ENCODE data around the gene C1QL1. TPM values are rescaled to one million over a fixed set of nuclear protein-coding genes. Genes with fewer than 3 reads are reported as not detected.

Gene C1QL1
- total RNA-seq, 3 donors from 2014 or later, result not detected

- Mint-ChIP-seq H3K4me1 (ENCODE audit: low read depth) (no peaks in the 10 kb centered on the region), H3K36me3 (ENCODE audit: insufficient read depth) (no peaks in the 10 kb centered on the region), H3K27me3 (ENCODE audit: low read depth) (peaks cover 12% of the 10 kb centered on the region), H3K4me3 (no peak overlapping the region), H3K9me3 (no peaks in the 10 kb centered on the region)
- DNase-seq (no peak), ATAC-seq (no peak)
Observed at GRCh38 chr17:44921122-44921882, 46.8 kb downstream of the C1QL1 start.

GRCh38 chr17:44920565-44920940 is 47.5 kb downstream of the C1QL1 start:
- H3K4me3 Mint-ChIP-seq, result no peak overlapping the region
- H3K27me3 Mint-ChIP-seq (ENCODE audit: low read depth), result peaks cover 13% of the 10 kb centered on the region
- no peaks in the 10 kb centered on the region for H3K36me3 Mint-ChIP-seq (ENCODE audit: insufficient read depth)
- H3K4me1 Mint-ChIP-seq (ENCODE audit: low read depth), result no peaks in the 10 kb centered on the region
- ATAC-seq, result no peak
- H3K9me3 Mint-ChIP-seq, result no peaks in the 10 kb centered on the region
- DNase-seq, result no peak

GRCh38 chr17:44919885-44920564 is 48.1 kb downstream of the C1QL1 start:
- Mint-ChIP-seq H3K9me3 (no peaks in the 10 kb centered on the region), H3K4me1 (ENCODE audit: low read depth) (no peaks in the 10 kb centered on the region), H3K36me3 (ENCODE audit: insufficient read depth) (no peaks in the 10 kb centered on the region), H3K27me3 (ENCODE audit: low read depth) (peaks cover 18% of the 10 kb centered on the region), H3K4me3 (no peak overlapping the region)
- ATAC-seq (peak; percentile 78 to 85), DNase-seq (peak; percentile 50)

- peaks cover 24% of the 10 kb centered on the region for H3K27me3 Mint-ChIP-seq (ENCODE audit: low read depth)
- no peaks in the 10 kb centered on the region for H3K4me1 Mint-ChIP-seq (ENCODE audit: low read depth)
- ATAC-seq (no peak), DNase-seq (no peak)
- no peaks in the 10 kb centered on the region for H3K9me3 Mint-ChIP-seq
- no peaks in the 10 kb centered on the region for H3K36me3 Mint-ChIP-seq (ENCODE audit: insufficient read depth)
- no peak overlapping the region for H3K4me3 Mint-ChIP-seq
Observed at GRCh38 chr17:44919411-44919810, 48.7 kb downstream of the C1QL1 start.

GRCh38 chr17:44918006-44918405 is 50.1 kb downstream of the C1QL1 start:
- ATAC-seq, result no peak
- no peak overlapping the region for H3K4me3 Mint-ChIP-seq
- no peak for DNase-seq
- no peaks in the 10 kb centered on the region for H3K9me3 Mint-ChIP-seq
- H3K36me3 Mint-ChIP-seq (ENCODE audit: insufficient read depth), result no peaks in the 10 kb centered on the region
- peaks cover 32% of the 10 kb centered on the region for H3K27me3 Mint-ChIP-seq (ENCODE audit: low read depth)
- H3K4me1 Mint-ChIP-seq (ENCODE audit: low read depth), result peaks cover 4% of the 10 kb centered on the region

- H3K36me3 Mint-ChIP-seq (ENCODE audit: insufficient read depth), result no peaks in the 10 kb centered on the region
- H3K4me1 Mint-ChIP-seq (ENCODE audit: low read depth), result peaks cover 6% of the 10 kb centered on the region
- no peak overlapping the region for H3K4me3 Mint-ChIP-seq
- ATAC-seq, result no peak
- peaks cover 34% of the 10 kb centered on the region for H3K27me3 Mint-ChIP-seq (ENCODE audit: low read depth)
- no peak for DNase-seq
- H3K9me3 Mint-ChIP-seq, result no peaks in the 10 kb centered on the region
Observed at GRCh38 chr17:44917456-44917855, 50.6 kb downstream of the C1QL1 start.

- Mint-ChIP-seq H3K27me3 (ENCODE audit: low read depth) (peaks cover 37% of the 10 kb centered on the region), H3K4me3 (no peak overlapping the region), H3K36me3 (ENCODE audit: insufficient read depth) (no peaks in the 10 kb centered on the region), H3K9me3 (no peaks in the 10 kb centered on the region), H3K4me1 (ENCODE audit: low read depth) (peaks cover 7% of the 10 kb centered on the region)
- DNase-seq, result no peak
- no peak for ATAC-seq
Observed at GRCh38 chr17:44916781-44917241, 51.3 kb downstream of the C1QL1 start.

GRCh38 chr17:44915862-44916780 is 52.0 kb downstream of the C1QL1 start:
- peaks cover 35% of the 10 kb centered on the region for H3K27me3 Mint-ChIP-seq (ENCODE audit: low read depth)
- no peaks in the 10 kb centered on the region for H3K36me3 Mint-ChIP-seq (ENCODE audit: insufficient read depth)
- H3K9me3 Mint-ChIP-seq, result no peaks in the 10 kb centered on the region
- H3K4me1 Mint-ChIP-seq (ENCODE audit: low read depth), result peaks cover 8% of the 10 kb centered on the region
- ATAC-seq (no peak), DNase-seq (no peak)
- H3K4me3 Mint-ChIP-seq, result no peak overlapping the region

GRCh38 chr17:44915321-44915726 is 52.8 kb downstream of the C1QL1 start, which contains the start of gene GFAP:
Gene GFAP, minus strand, starts transcription at chr17:44915500. Its CDS starts 14 bp downstream, at chr17:44915486.
- no peaks in the 10 kb centered on the region for H3K9me3 Mint-ChIP-seq
- ATAC-seq, result no peak
- no peaks in the 10 kb centered on the region for H3K36me3 Mint-ChIP-seq (ENCODE audit: insufficient read depth)
- peaks cover 14% of the 10 kb centered on the region for H3K4me1 Mint-ChIP-seq (ENCODE audit: low read depth)
- H3K27me3 Mint-ChIP-seq (ENCODE audit: low read depth), result peaks cover 34% of the 10 kb centered on the region
- no peak for DNase-seq
- H3K4me3 Mint-ChIP-seq, result no peak within 1 kb of the TSS

GRCh38 chr17:44914698-44915271 is 53.3 kb downstream of the C1QL1 start:
- Mint-ChIP-seq H3K4me1 (ENCODE audit: low read depth) (peaks cover 14% of the 10 kb centered on the region), H3K9me3 (no peaks in the 10 kb centered on the region), H3K36me3 (ENCODE audit: insufficient read depth) (no peaks in the 10 kb centered on the region), H3K27me3 (ENCODE audit: low read depth) (peaks cover 36% of the 10 kb centered on the region), H3K4me3 (no peak overlapping the region)
- ATAC-seq (no peak), DNase-seq (no peak)

GRCh38 chr17:44914148-44914547 is 54.0 kb downstream of the C1QL1 start:
- Mint-ChIP-seq H3K36me3 (ENCODE audit: insufficient read depth) (no peaks in the 10 kb centered on the region), H3K4me1 (ENCODE audit: low read depth) (peaks cover 14% of the 10 kb centered on the region), H3K27me3 (ENCODE audit: low read depth) (peaks cover 36% of the 10 kb centered on the region), H3K9me3 (no peaks in the 10 kb centered on the region), H3K4me3 (no peak overlapping the region)
- DNase-seq, result no peak
- ATAC-seq, result no peak

GRCh38 chr17:44913676-44914075 is 54.4 kb downstream of the C1QL1 start:
- Mint-ChIP-seq H3K36me3 (ENCODE audit: insufficient read depth) (no peaks in the 10 kb centered on the region), H3K9me3 (no peaks in the 10 kb centered on the region), H3K27me3 (ENCODE audit: low read depth) (peaks cover 36% of the 10 kb centered on the region), H3K4me1 (ENCODE audit: low read depth) (peaks cover 14% of the 10 kb centered on the region), H3K4me3 (no peak overlapping the region)
- ATAC-seq (no peak), DNase-seq (no peak)

- DNase-seq (no peak), ATAC-seq (no peak)
- peaks cover 14% of the 10 kb centered on the region for H3K4me1 Mint-ChIP-seq (ENCODE audit: low read depth)
- no peaks in the 10 kb centered on the region for H3K9me3 Mint-ChIP-seq
- H3K4me3 Mint-ChIP-seq, result no peak overlapping the region
- H3K36me3 Mint-ChIP-seq (ENCODE audit: insufficient read depth), result no peaks in the 10 kb centered on the region
- H3K27me3 Mint-ChIP-seq (ENCODE audit: low read depth), result peaks cover 38% of the 10 kb centered on the region
Observed at GRCh38 chr17:44912763-44913544, 55.1 kb downstream of the C1QL1 start.
